ENCODE results near the gene SMYD3.
A peak's percentile ranks its signal among the peaks of the same experiment; 100 is the strongest.

SMYD3 gene

GRCh38 chr1:246413430-246413829 is 93.6 kb downstream of the SMYD3 start:
- peaks cover 15% of the 10 kb centered on the region for H3K4me1 ChIP-seq (ENCODE audit: control insufficient read depth, insufficient read depth, low read length)
- no peaks in the 10 kb centered on the region for H3K27me3 ChIP-seq (replicated peaks; ENCODE audit: control insufficient read depth, insufficient read depth, low read length)
- no peak overlapping the region for H3K9ac ChIP-seq (ENCODE audit: low read length)
- H3K9me3 ChIP-seq (ENCODE audit: control insufficient read depth, low read length), result no peaks in the 10 kb centered on the region
- no peak for DNase-seq (ENCODE audit: low read depth)
- H3K4me3 ChIP-seq (ENCODE audit: low read length), result no peak overlapping the region
- no peaks in the 10 kb centered on the region for H3K36me3 ChIP-seq (ENCODE audit: control insufficient read depth, insufficient read depth, low read length, severe bottlenecking)

GRCh38 chr1:246404078-246404477 is 103.0 kb downstream of the SMYD3 start:
- no peaks in the 10 kb centered on the region for H3K36me3 ChIP-seq (ENCODE audit: control insufficient read depth, insufficient read depth, low read length, severe bottlenecking)
- H3K9me3 ChIP-seq (ENCODE audit: control insufficient read depth, low read length), result no peaks in the 10 kb centered on the region
- no peaks in the 10 kb centered on the region for H3K4me1 ChIP-seq (ENCODE audit: control insufficient read depth, insufficient read depth, low read length)
- H3K27me3 ChIP-seq (replicated peaks; ENCODE audit: control insufficient read depth, insufficient read depth, low read length), result no peaks in the 10 kb centered on the region
- no peak for DNase-seq (ENCODE audit: low read depth)
- no peak overlapping the region for H3K9ac ChIP-seq (ENCODE audit: low read length)
- no peak overlapping the region for H3K4me3 ChIP-seq (ENCODE audit: low read length)

GRCh38 chr1:246398126-246398813 is 108.8 kb downstream of the SMYD3 start:
- no peak for DNase-seq (ENCODE audit: low read depth)
- H3K27me3 ChIP-seq (replicated peaks; ENCODE audit: control insufficient read depth, insufficient read depth, low read length), result no peaks in the 10 kb centered on the region
- no peaks in the 10 kb centered on the region for H3K9me3 ChIP-seq (ENCODE audit: control insufficient read depth, low read length)
- no peaks in the 10 kb centered on the region for H3K36me3 ChIP-seq (ENCODE audit: control insufficient read depth, insufficient read depth, low read length, severe bottlenecking)
- no peak overlapping the region for H3K9ac ChIP-seq (ENCODE audit: low read length)
- H3K4me3 ChIP-seq (ENCODE audit: low read length), result no peak overlapping the region
- H3K4me1 ChIP-seq (ENCODE audit: control insufficient read depth, insufficient read depth, low read length), result no peaks in the 10 kb centered on the region

- Histone ChIP-seq H3K4me1 (ENCODE audit: control insufficient read depth, insufficient read depth, low read length) (no peaks in the 10 kb centered on the region), H3K36me3 (ENCODE audit: control insufficient read depth, insufficient read depth, low read length, severe bottlenecking) (no peaks in the 10 kb centered on the region), H3K4me3 (ENCODE audit: low read length) (no peak overlapping the region), H3K9me3 (ENCODE audit: control insufficient read depth, low read length) (no peaks in the 10 kb centered on the region), H3K27me3 (replicated peaks; ENCODE audit: control insufficient read depth, insufficient read depth, low read length) (no peaks in the 10 kb centered on the region), H3K9ac (ENCODE audit: low read length) (no peak overlapping the region)
- DNase-seq (ENCODE audit: low read depth), result no peak
These were observed 110.0 kb downstream of the SMYD3 start for GRCh38 chr1:246397046-246397445.

DNA sequence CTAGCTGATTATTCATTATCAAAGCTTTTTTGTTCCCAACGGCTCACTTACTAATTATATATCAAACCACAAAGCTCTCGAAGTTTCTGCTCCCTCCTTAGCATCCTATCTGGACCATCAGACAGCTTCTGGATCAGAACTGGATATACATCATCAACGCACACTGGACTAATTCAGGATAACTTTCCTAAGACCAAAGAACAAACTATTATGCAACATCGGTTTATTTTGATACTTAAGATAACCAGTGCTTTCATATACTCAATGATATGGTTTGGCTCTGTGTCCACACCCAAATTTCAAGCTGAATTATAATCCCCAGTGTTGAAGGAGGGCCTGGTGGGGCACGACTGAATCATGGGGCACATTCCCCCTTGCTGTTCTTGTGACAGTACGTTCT is 110.8 kb downstream of the SMYD3 start:
- H3K36me3 ChIP-seq (ENCODE audit: control insufficient read depth, insufficient read depth, low read length, severe bottlenecking), result no peaks in the 10 kb centered on the region
- DNase-seq (ENCODE audit: low read depth), result no peak
- H3K4me1 ChIP-seq (ENCODE audit: control insufficient read depth, insufficient read depth, low read length), result no peaks in the 10 kb centered on the region
- no peak overlapping the region for H3K4me3 ChIP-seq (ENCODE audit: low read length)
- no peaks in the 10 kb centered on the region for H3K27me3 ChIP-seq (replicated peaks; ENCODE audit: control insufficient read depth, insufficient read depth, low read length)
- peaks cover under 1% of the 10 kb centered on the region for H3K9me3 ChIP-seq (ENCODE audit: control insufficient read depth, low read length)
- H3K9ac ChIP-seq (ENCODE audit: low read length), result no peak overlapping the region

DNA sequence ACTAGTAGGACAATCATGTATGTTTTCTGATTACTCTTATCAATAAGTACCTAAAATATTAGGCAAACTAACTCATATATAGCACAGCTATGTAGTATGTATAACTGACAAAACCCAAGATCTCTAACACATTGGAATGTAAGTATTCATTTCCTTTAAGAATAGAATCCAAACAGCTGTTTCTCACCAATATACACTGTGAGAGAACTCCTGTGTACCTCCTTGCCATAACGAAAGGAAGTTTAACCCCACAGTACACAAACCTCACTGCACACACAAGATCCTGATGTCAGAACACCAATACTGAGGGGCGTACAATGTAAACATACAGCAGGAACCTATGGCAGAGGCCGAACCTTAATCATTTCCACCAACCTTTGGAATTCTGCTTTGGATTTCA is 113.0 kb downstream of the SMYD3 start:
- H3K9ac ChIP-seq (ENCODE audit: low read length), result no peak overlapping the region
- no peaks in the 10 kb centered on the region for H3K4me1 ChIP-seq (ENCODE audit: control insufficient read depth, insufficient read depth, low read length)
- no peaks in the 10 kb centered on the region for H3K36me3 ChIP-seq (ENCODE audit: control insufficient read depth, insufficient read depth, low read length, severe bottlenecking)
- H3K9me3 ChIP-seq (ENCODE audit: control insufficient read depth, low read length), result peaks cover 11% of the 10 kb centered on the region
- peak; percentile 7 for DNase-seq (ENCODE audit: low read depth)
- no peak overlapping the region for H3K4me3 ChIP-seq (ENCODE audit: low read length)
- no peaks in the 10 kb centered on the region for H3K27me3 ChIP-seq (replicated peaks; ENCODE audit: control insufficient read depth, insufficient read depth, low read length)

DNA sequence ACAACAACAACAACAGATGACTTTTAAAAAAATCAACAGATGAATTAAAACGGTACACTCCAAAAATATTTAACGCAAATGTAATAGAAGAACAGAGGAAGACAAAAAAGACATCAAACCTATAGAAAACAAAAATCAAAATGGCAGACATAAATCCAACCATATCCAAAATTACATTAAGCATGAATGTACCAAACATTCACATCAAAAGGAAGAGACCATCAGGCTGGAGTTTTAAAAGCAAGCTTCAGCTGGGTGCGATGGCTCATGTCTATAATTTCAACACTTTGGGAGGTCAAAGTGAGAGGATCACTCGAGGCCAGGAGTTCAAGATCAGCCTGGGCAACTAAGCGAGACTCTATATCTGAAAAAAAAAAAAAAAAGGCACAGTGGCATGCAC is 116.2 kb downstream of the SMYD3 start:
- no peaks in the 10 kb centered on the region for H3K27me3 ChIP-seq (replicated peaks; ENCODE audit: control insufficient read depth, insufficient read depth, low read length)
- H3K9me3 ChIP-seq (ENCODE audit: control insufficient read depth, low read length), result peaks cover 11% of the 10 kb centered on the region
- no peaks in the 10 kb centered on the region for H3K4me1 ChIP-seq (ENCODE audit: control insufficient read depth, insufficient read depth, low read length)
- H3K36me3 ChIP-seq (ENCODE audit: control insufficient read depth, insufficient read depth, low read length, severe bottlenecking), result no peaks in the 10 kb centered on the region
- DNase-seq (ENCODE audit: low read depth), result no peak
- H3K4me3 ChIP-seq (ENCODE audit: low read length), result peak overlapping the region; percentile 33
- no peak overlapping the region for H3K9ac ChIP-seq (ENCODE audit: low read length)

DNA sequence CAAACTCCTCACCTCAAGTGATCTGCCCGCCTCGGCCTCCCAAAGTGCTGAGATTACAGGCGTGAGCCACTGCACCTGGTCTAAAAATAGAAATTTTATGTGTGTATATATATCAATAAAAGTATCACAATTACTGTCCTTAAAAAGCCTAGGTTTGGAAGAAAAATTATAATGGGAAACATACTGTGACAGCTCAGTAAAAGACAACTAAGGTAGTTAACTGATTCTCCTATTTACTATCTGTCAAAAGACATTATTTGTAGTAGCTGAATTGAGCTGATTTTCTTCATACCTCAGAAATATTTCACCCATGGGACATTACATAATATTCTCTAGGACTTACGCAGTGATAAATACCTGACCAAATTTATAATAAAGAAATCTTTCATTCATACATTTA is 122.5 kb downstream of the SMYD3 start:
- H3K9ac ChIP-seq (ENCODE audit: low read length), result no peak overlapping the region
- DNase-seq (ENCODE audit: low read depth), result no peak
- no peaks in the 10 kb centered on the region for H3K27me3 ChIP-seq (replicated peaks; ENCODE audit: control insufficient read depth, insufficient read depth, low read length)
- H3K4me1 ChIP-seq (ENCODE audit: control insufficient read depth, insufficient read depth, low read length), result no peaks in the 10 kb centered on the region
- H3K9me3 ChIP-seq (ENCODE audit: control insufficient read depth, low read length), result no peaks in the 10 kb centered on the region
- no peak overlapping the region for H3K4me3 ChIP-seq (ENCODE audit: low read length)
- no peaks in the 10 kb centered on the region for H3K36me3 ChIP-seq (ENCODE audit: control insufficient read depth, insufficient read depth, low read length, severe bottlenecking)

DNA sequence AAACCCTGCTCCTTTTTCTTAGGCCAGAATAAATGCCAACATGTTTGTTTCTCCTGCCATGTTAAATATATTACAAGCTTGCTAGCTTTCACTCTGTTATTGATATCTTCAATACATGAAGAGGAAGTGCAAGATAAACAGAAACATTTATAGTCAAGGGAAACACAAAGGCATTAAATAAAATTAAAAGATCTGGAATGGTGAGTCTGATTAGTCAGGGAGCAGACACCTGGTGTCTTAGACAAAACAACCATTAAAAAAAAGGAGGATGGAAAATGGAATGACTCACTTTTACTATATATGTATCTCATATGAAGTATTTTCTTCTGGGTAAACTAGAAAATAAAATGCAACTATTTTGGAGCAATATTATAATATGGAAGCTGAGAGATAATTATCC is 123.3 kb downstream of the SMYD3 start:
- Histone ChIP-seq H3K27me3 (replicated peaks; ENCODE audit: control insufficient read depth, insufficient read depth, low read length) (no peaks in the 10 kb centered on the region), H3K9me3 (ENCODE audit: control insufficient read depth, low read length) (no peaks in the 10 kb centered on the region), H3K4me3 (ENCODE audit: low read length) (no peak overlapping the region), H3K9ac (ENCODE audit: low read length) (no peak overlapping the region), H3K36me3 (ENCODE audit: control insufficient read depth, insufficient read depth, low read length, severe bottlenecking) (no peaks in the 10 kb centered on the region), H3K4me1 (ENCODE audit: control insufficient read depth, insufficient read depth, low read length) (no peaks in the 10 kb centered on the region)
- no peak for DNase-seq (ENCODE audit: low read depth)

GRCh38 chr1:246383239-246383589 is 123.9 kb downstream of the SMYD3 start:
- H3K9me3 ChIP-seq (ENCODE audit: control insufficient read depth, low read length), result no peaks in the 10 kb centered on the region
- H3K4me3 ChIP-seq (ENCODE audit: low read length), result no peak overlapping the region
- H3K4me1 ChIP-seq (ENCODE audit: control insufficient read depth, insufficient read depth, low read length), result no peaks in the 10 kb centered on the region
- H3K27me3 ChIP-seq (replicated peaks; ENCODE audit: control insufficient read depth, insufficient read depth, low read length), result no peaks in the 10 kb centered on the region
- H3K9ac ChIP-seq (ENCODE audit: low read length), result no peak overlapping the region
- H3K36me3 ChIP-seq (ENCODE audit: control insufficient read depth, insufficient read depth, low read length, severe bottlenecking), result no peaks in the 10 kb centered on the region
- no peak for DNase-seq (ENCODE audit: low read depth)

- H3K4me3 ChIP-seq (ENCODE audit: low read length), result no peak overlapping the region
- no peaks in the 10 kb centered on the region for H3K27me3 ChIP-seq (replicated peaks; ENCODE audit: control insufficient read depth, insufficient read depth, low read length)
- H3K9ac ChIP-seq (ENCODE audit: low read length), result no peak overlapping the region
- no peaks in the 10 kb centered on the region for H3K36me3 ChIP-seq (ENCODE audit: control insufficient read depth, insufficient read depth, low read length, severe bottlenecking)
- H3K4me1 ChIP-seq (ENCODE audit: control insufficient read depth, insufficient read depth, low read length), result no peaks in the 10 kb centered on the region
- no peaks in the 10 kb centered on the region for H3K9me3 ChIP-seq (ENCODE audit: control insufficient read depth, low read length)
- no peak for DNase-seq (ENCODE audit: low read depth)
These were observed 124.4 kb downstream of the SMYD3 start for GRCh38 chr1:246382589-246383238.

- Histone ChIP-seq H3K4me3 (ENCODE audit: low read length) (no peak overlapping the region), H3K36me3 (ENCODE audit: control insufficient read depth, insufficient read depth, low read length, severe bottlenecking) (no peaks in the 10 kb centered on the region), H3K27me3 (replicated peaks; ENCODE audit: control insufficient read depth, insufficient read depth, low read length) (no peaks in the 10 kb centered on the region), H3K9me3 (ENCODE audit: control insufficient read depth, low read length) (no peaks in the 10 kb centered on the region), H3K4me1 (ENCODE audit: control insufficient read depth, insufficient read depth, low read length) (no peaks in the 10 kb centered on the region), H3K9ac (ENCODE audit: low read length) (no peak overlapping the region)
- DNase-seq (ENCODE audit: low read depth), result no peak
These were observed 125.6 kb downstream of the SMYD3 start for GRCh38 chr1:246381452-246381851.

All from adipocyte (in vitro differentiated cells).